ENCODE data around the gene SMCO1.

GRCh38 chr3:196555295-196555694 lies 40.1 kb upstream of the SMCO1 start:
- TF ChIP-seq PATZ1 (tag by site-specific recombination; IDR thresholded peaks at IDR 0.05) (no peak), ZNF394 (tag by site-specific recombination; IDR thresholded peaks at IDR 0.05; ENCODE audit: borderline replicate concordance) (no peak), CTCF (tag by site-specific recombination; IDR thresholded peaks at IDR 0.05) (no peak), TCF7L2 (IDR thresholded peaks at IDR 0.05; ENCODE audit: borderline replicate concordance, low read depth, low read length) (no peak), ZNF626 (tag by site-specific recombination; IDR thresholded peaks at IDR 0.05) (no peak), ELK4 (IDR thresholded peaks at IDR 0.05; ENCODE audit: borderline replicate concordance, low read depth, low read length) (no peak), ZBTB17 (tag by site-specific recombination; IDR thresholded peaks at IDR 0.05) (no peak)
